Measurements from ENCODE around the gene PDIA5.

The PDIA5 gene

DNA sequence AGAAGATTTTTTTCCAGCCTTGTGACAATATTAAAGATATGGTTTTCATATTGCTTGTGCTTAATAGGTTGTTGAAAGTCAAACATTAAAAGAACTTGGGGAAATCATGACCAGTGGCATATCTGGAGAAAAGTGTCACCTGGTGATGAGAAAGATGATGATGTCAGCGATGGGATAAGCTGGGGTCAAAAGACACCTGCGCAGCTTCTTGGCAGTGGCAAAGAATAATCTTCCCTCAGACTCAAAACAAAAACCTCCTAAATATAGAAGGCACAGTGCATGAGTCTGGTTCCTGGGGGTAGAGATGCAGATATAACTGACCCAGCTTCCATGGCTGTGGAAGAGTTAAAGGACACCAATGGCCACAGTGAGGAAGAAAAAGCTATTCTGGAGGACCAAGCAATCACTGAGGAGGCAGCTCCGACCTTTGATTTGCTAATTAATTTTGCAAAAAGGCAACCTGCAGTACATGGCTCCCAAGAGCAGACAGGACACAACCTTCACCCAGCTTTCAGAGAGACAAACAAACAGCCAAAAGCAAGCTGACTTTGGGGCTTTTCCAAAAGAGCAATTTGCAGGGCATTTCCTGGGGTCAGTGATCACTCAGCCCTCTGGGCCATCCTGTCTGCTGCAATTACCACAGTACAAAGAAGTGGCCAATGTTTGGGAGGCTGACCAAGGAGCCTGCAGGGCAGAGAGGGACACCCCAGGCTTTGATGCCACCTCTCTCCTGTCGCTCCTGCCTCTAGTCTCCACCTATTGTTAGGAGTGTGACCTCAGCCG lies 21.7 kb upstream of the PDIA5 start:
- no peak for DNase-seq

DNA sequence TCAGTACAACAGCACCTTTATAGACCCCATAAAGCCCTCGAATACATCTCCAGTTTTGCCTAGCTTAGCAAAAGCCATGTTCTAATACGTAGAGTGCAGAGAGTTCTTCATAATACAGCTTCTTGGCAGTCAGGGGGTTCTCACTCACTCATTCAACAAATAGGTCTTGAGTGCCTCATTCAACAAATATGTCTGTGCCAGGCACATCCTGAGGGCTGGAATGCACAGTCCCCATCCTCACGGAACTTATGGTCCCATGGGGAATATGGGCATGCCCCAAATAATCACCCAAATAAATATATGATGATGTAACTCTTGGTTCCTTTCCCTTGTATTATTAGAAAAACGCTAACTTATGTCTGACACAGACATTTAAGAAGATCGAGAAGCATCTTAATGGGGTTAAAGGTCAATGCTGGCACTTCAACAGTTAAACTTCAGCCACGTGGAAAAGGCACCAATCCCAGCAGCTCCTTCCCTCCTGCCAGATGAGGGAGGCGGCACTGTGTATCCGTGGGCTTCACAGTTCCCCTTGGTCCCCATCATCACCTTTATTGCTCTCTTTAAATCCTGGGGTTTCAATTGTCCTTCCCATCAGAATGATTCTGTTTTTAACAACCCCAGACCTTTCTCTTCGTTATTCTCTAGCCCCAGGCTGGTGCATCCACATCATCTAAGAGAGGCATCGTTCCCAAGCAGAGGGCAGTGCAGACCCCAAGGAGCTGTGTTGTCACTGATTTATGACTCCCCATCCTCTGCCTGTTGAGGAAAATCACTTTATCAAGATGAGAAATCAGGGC lies 20.4 kb upstream of the PDIA5 start:
- DNase-seq = no peak

DNA sequence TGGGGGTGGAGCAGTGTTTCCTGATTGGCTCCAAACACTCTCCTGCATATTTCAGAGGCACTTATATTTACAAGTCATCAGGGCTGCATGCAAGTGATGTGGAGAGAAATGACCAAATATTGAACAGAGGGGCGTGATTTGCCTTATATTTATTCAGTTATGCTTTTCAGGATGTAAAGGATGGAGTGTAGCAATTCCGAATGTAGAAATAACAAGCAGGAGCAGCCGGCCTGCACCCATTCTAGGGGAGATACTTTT lies 19.8 kb upstream of the PDIA5 start:
- no peak for DNase-seq

DNA sequence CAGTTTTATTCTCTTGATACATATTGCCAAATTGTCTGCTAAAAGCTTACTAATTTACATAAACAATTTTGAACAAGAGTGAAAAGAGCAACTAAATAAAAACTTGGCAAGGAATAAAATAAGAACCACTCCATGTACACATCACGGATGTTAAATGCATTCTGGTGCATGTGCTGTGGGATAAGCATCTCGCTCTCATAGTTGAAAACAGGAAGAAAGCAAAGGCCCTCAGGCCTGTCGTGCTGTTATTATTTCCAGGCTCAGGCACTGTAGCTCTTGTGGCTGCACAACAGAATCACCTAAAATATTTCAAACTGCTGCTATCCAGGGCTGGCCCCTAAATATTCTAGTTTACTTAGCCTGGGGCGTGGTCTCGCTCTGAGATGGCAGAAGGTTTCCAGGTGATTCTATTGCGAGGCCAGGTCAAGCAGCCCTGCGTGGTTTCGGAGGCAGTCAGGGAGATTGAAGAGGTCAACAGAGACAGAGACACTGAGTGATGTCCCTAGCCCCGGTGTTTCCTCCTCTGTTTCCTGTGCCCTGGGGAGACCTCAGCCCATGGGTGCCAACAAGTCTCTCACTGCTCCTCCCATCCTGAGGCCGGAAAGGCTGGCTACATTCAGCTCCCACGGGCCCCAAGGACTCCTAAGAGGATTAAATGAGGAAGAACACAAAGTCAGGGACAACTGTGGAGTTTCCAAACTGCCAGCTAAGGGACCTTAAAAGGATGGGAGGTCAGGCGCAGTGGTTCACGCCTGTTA lies 18.2 kb upstream of the PDIA5 start:
- no peak for DNase-seq

DNA sequence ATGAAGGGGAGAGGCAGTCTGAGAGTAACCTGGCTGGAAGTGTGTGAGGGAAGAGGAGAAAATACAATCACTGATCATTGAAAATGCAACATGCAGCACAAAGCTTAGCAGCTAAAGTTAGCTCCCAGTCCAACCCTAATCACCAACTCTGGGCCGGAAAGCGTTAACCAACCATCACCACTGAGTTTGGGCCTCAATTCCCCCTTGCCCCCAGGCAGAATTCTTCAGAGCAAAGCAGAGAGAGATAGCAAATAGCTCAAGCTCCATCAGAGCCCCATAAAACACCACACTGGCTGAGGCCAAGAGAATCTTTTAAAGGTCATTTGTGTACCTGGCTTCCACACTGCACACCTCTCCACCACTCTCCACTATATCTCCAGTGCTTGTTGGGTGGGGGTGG lies 16.2 kb upstream of the PDIA5 start:
- no peak for DNase-seq

DNA sequence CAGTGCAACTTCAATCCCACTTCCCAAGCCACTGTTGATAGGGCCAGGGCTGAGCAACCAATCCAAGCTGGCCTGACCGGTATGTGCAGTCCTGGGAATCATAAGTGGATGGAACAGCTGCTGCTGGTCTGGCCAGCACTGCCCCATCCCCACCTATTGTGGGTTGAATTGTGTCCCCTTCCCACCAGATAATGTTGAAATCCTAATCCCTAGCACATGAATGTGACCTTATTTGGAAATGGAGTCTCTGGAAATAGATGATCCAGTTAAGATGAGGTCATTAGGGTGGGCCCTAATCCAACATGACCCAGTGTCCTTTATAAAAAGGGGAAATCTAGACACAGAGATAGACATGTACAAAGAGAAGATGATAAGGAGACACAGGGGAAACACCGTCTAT lies 13.7 kb upstream of the PDIA5 start:
- DNase-seq = no peak

DNA sequence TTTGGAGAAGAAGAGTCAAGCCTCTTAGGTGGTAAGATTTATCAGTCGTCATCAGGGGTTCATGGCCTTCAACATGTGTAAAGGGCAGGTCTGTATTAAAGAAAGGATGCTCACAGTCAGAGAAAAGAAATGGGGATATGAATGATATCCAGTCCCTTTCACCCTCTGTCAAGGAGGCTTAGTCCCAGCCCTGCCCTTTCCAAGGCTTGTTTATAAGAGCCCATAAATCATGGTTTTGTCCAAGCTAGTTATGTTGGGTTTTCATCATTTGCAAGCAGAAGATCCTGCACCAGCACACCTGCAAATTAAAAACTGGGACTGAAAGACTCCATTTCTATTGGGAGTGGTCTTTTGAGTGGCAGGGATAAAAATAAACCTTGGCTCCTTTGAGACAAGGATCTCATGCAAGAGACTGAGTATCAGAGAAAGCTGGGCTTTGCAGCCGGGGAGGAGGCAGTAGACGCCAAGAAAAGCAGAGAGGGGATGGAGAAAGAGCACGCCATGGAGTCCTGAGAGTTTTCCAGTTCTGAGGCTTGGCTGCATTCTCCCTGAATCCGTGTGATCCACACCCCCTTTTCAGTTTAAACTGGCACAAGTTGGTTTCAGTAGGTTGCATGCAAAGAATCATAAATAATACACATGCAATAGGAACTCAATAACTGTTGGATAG lies 12.6 kb upstream of the PDIA5 start:
- DNase-seq = no peak

DNA sequence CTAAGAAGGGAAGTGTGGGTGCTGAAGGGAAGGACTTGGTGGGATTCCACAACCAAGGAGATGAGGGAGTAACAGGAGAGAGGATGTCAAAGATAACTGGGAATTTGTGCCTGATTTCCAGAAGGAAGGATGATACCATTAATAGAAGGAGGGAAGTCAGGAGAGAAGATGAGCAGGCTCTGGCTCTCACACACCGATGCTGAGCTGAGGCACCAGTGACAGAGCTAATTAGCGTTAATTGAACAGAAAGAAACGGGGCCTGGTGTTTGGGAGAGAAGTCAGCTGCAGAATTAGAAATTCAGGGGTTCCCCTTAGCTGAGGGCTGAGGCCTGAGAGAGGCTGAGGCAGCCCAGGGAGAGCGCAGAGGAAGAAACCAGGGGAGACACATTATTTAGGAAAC lies 11.9 kb upstream of the PDIA5 start:
- no peak for DNase-seq

DNA sequence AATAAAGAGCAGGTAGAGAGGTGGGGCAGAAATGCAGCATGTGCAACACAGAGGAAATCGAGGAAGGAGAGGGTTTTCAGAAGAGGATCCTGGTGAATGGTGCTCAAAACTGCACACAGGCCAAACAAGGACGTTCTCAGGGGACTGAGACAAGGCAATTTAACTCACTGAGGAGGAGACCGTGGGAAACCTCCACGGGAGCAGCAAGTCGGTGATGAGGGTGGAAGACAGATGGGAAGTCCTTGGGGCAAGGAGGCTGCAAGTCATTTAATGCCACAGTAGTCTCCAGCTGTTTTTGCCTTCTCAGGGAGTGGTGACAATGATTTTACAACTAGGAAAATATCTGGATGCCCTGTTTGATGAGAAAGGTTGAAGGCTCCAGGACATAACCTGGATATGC lies 11.5 kb upstream of the PDIA5 start:
- no peak for DNase-seq

DNA sequence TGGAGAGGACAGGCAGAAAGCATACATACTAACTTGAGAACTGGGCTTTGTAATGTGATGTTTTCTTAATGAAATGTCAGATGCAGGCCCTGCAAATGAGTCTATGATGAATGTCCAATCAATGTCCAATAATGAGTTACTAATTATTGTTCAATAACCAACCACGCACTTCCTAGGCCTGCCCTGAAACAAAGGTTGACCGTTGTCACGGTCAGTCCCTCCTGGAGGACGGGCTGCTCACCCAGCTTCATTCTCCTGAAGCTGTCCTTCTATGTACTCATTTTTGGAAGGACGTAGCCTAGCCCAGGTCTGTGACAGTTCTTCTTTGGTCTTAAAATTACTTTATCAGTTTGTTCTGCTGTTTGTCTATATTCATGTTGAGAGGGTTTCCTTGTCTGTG lies 8.3 kb upstream of the PDIA5 start:
- no peak for DNase-seq

DNA sequence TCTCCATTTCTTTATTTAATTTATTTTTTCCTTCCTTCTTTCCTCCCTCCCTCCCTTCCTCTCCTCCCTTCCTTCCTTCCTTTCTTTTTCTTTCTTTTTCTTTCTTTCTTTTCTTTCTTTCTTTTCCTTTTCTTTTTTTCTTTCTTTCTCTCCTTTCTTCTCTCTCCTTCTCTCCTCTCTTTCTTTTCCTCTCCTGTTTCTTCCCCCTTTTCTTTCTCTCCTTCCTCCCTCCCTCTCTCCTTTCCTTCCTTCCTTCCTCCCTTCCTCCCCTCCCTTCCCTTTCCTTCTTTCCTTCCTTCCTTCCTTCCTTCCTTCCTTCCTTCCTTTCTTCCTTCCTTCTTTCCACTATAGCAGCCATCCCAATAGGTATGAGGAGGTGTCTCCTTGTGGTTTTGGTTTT lies 6.8 kb upstream of the PDIA5 start:
- no peak for DNase-seq

DNA sequence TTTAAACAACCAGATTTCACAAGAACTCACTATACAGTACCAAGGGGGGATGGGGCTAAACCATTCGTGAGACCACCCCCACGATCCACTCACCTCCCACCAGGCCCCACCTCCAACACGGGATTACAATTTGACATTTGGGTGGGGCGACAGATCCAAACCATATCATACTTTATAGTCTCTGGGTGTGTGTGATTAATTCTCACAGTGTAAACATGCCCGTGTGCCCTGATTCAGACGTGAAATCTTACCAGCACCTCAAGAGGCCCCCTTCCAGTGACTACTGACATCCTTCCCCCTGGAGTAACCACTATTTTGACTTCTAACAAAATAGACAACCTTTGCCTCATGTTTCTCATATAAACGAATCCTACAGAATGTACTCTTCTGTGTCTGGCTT lies 5.0 kb upstream of the PDIA5 start:
- DNase-seq = no peak

DNA sequence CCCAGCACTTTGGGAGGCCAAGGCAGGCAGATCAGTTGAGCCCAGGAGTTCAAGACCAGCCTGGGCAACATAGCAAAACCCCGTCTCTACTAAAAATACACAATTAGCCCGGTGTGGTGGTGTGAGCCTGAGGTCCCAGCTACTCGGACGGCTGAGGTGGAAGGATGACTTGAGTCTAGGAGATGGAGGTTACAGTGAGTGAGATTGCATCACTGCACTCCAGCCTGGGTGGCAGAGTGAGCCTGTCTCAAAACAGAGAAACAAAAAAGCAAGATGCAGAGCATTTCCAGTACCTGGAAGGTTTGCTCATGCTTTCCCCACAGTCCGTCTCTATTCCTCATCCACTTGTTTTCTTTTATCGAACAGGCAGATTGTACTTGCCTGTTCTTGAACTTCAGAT lies 3.8 kb upstream of the PDIA5 start:
- DNase-seq = no peak

DNA sequence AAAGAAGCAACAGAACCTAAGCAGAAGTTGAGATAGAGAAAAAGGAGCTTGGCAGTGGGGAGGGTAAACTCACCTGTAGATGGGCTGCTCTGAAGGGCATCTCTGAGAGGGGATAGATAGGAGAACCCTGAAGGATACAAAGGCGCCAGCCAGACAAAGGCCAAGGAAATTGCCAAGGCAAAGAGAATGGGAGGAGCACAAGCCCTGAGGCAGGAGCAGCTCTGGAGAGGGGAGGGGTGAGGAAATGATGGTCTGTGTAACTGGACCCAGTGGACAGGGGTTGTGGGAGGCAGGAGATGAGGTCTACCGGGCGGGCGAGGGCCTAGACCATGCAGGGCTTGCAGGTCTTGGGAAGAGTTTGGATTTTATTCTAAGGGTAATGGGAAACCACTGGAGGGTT lies 2.3 kb upstream of the PDIA5 start:
- no peak for DNase-seq

DNA sequence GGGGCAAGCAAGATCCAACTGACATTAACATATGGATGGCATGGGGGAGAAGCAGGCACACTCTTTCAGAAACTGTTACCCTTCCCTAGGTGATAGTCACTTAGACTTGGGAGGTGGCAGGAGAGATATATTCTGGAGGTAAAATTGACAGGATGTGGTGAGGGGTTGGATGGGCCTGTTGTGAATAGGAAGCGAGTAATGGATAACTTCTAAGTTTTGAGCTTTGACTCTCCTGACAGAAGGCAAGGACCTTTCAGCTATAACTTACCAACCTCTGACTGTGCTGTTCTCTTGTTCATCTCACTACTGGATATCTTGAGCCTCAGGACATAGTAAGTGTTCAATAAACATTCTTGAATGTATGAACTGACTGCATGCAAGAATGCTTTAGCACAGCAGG lies 1.9 kb upstream of the PDIA5 start:
- DNase-seq = no peak

DNA sequence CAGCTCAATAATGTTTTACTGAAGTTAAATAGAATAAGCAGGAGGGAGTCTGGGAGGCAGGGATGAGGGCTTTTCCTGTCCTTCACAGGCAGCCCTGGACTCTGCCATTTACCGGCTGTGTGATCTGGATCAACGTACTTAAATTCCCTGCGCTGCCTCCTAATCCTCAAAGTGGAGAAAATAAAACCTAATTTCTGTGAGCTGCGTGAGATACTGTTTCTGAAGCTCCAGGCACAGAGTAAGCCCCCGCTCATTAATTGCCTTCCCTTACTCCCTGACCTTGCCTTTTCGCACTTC lies 278 bp upstream of the PDIA5 start:
- DNase-seq = no peak

DNA sequence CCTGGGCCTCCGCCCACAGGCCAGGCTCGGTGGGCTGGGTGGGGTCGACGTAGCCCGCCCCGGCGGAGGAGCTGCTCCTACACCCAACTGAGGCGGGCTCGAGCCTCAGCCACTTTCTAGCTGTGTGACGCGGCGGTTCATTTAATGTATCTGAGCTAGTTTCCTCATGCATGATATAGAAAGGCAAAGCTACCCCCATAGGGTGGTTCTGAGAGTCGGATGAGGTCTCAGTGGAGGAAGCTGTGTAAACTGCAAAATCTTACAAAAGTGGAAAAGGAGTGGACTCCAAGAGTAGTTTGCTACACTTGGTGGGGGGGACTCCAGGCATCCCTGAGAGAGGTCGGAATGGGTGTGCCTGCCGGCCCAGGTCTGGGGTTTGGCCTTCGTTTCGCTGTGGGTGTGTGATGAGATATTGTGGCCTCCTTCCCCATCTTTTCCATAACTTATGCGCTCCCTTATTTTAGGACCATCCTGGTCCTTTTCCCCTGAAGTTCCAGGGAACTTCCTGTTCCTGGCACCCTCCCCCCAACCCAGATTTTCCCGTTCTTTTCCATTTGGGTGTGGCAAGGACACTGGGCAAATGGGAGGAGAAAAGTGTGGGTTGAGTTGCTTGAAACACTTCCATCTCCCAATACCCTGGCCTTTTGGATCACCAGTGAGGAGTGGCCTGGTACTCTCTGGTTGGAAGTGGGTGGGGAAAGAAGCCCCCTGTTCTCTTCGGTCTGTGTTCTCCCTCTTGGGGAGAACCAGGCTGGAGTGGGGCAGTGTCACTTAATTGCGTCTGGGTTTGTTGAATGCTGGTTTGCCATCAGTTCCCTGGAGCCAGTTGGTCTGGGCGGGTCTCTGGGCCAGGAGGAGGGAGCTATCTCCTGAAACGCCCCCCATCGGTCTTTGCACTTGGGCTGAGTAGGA lies 1.1 kb downstream of the PDIA5 start:
- DNase-seq = peak; percentile 35

DNA sequence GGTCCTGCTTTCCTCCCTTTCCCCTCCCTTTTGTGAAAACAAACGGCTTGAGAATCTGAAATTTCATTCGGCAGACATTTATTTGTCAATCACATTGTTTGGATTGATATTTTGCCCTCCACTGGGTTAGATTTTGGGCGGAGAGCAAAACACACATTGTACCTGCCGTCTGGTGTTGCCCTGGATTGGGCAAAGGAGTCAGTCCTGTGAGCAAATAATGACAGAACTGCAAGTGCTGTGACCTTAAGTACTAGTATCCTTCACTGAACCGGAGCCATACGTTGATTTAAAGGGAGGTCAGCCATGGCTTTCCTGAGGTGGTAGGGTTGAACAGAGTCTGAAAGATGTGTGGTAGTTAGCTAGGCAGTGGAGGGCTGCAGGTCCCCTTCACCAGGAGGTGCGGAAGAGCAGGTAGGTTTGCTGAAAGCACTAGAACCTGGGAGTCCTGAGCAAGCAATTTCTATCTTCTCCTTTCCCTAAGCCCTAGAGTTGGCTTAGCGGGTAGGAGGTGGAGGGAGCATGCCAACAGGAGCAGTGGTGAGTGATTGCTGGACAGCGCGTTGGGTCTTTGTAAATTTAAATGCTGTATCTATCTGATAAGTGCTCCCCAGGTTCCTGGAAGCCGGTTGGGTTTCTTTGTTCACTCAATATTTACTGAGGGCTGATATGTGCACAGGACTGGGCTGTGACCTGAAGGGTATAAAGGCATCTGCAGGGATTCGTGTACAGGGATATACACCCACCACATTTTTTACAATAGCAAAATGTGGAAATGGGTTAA lies 2.0 kb downstream of the PDIA5 start:
- no peak for DNase-seq

DNA sequence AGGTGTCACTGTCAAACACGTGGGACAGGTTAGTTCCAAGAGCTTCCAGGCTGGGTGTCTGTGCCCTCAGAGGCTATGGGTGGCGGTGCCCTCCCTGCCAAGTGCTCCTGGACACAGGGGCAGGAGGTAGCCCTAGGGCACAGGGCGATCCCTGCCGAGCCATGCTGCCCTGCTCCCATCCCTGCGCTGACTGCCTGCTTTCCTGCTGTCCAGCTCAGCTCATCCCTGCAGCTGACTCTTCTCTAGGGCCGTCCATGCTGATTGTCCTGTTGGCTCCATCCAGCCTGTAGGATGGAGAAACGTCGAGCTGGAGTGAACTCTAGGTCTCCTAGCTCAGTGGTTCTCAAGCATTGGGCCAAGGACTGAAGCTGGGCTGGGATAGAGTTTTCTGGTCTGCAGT lies 3.7 kb downstream of the PDIA5 start:
- no peak for DNase-seq

DNA sequence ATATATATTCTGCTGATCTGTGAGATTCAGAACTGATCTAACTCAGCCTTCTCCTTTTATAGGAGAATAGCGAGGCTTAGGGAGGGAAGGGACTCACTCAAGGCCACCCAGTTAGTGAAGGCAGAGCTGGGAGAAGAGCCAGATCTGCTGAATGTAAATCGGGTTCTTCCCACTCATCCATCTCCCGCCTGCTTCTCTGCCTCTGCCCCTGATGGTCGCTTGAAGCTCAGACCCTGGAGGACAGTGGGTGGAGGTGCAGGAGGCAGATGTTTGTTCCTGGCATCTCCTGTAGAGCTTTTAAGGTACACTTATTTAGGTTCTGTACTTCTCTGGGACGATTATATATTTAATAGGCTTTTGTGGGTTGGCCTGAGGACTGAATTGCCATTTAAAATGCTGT lies 4.3 kb downstream of the PDIA5 start:
- DNase-seq = no peak

DNA sequence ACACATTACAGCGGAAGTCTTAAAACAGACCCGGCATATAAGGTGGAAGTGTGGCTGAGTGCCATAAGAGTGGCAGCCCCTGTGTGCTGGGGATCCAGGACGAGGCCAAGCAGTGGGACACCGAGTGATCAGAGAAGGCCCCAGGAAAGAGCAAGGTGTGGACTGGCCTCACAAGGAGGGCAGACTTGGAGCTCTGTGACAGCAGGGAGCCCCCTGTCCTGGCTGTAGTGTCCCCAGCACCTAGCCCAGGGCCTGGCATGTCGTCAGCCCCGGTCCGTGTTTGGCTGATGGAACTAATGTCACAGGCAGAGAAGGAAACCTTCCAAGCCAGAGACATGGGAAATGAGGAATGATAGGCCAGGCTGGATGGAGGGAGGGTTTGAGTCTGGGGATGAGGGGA lies 4.8 kb downstream of the PDIA5 start:
- no peak for DNase-seq

DNA sequence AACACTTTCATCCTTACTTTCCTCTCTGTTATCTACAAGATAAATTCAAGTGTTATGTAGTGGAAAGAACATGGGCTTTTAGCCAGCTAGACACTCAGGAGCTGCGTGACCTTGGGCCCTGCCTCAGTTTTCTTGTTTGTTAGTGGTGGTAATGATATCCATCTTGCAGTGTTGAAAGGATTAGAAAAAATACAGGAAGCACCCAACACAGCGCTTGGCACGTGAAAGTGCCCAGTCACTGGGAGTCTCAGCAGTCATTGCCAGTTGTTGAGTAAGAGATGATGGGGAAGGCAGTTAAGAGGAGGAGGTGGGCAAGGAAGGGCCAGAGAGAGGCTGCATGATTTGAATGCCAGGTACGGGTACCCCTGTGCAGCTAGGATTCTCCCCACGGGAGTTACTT lies 5.3 kb downstream of the PDIA5 start:
- no peak for DNase-seq

All from activated CD4-positive, CD25-positive, alpha-beta regulatory T cell treated with anti-CD3 and anti-CD28 coated beads, Interleukin-2, amount 50 U/mL, for 72 hours (primary cell).